Measurements from ENCODE around the gene CUL1.

- no peak for TF ChIP-seq CTCF (IDR thresholded peaks at IDR 0.05)
- TF ChIP-seq POLR2A (IDR thresholded peaks at IDR 0.05) = no peak
Observed at GRCh38 chr7:148714498-148714897, 15.8 kb downstream of the CUL1 start.
